Sigmoid colon (tissue), 4 donors: ENCODE measurements around the gene SYPL1.

ENCODE experiments used
- CTCF ChIP-seq, 4 experiments: fragments of 450-650 bp in 3 of 4; fragments of 200-600 bp in 1 of 4; IDR thresholded peaks; one replicate each; pipeline ENCODE4 v1.5.1; 2016 to 2019; ENCODE audit warnings: antibody characterized with exemption in 4 of 4, mild to moderate bottlenecking in 3 of 4, moderate library complexity in 2 of 4
- EP300 ChIP-seq, 4 donors: sonication (generic); formaldehyde crosslinking; IDR thresholded peaks; one replicate each; pipeline ENCODE4 v1.6.1; 2017; ENCODE audit warnings: antibody characterized with exemption in 4 of 4
- POLR2A ChIP-seq, 2 donors: fragments of 450-650 bp; IDR thresholded peaks; one replicate each; pipeline ENCODE4 v1.6.1; 2016; ENCODE audit warnings: antibody characterized with exemption in 2 of 2, mild to moderate bottlenecking in 2 of 2, moderate library complexity in 2 of 2
- POLR2AphosphoS5 ChIP-seq, 4 donors: sonication (generic); formaldehyde crosslinking; IDR thresholded peaks; one replicate each; pipeline ENCODE4 v1.6.1; 2017; ENCODE audit warnings: antibody characterized with exemption in 4 of 4

GRCh38 chr7:106067678-106068077 is 44.4 kb downstream of the SYPL1 start:
- TF ChIP-seq EP300 (IDR thresholded peaks at IDR 0.05) (peak; percentile 69 to 96 (median 88)), CTCF (IDR thresholded peaks at IDR 0.05) (no peak), POLR2A (IDR thresholded peaks at IDR 0.05) (no peak), POLR2AphosphoS5 (IDR thresholded peaks at IDR 0.05) (peak; percentile 94 to 99 (median 96))
